Measurements from ENCODE around the gene CABYR. TPM values are rescaled to one million over a fixed set of nuclear protein-coding genes. Genes with fewer than 3 reads are reported as not detected.
"Not testable (repeated sequence)": the region's sequence is repeated elsewhere in the genome, so short reads cannot be mapped to it uniquely, and the experiment has no call there.

The CABYR gene
- total RNA-seq, 4 donors from 2014 or later = 2.0 to 4.4 TPM; not detected in 2

DNA sequence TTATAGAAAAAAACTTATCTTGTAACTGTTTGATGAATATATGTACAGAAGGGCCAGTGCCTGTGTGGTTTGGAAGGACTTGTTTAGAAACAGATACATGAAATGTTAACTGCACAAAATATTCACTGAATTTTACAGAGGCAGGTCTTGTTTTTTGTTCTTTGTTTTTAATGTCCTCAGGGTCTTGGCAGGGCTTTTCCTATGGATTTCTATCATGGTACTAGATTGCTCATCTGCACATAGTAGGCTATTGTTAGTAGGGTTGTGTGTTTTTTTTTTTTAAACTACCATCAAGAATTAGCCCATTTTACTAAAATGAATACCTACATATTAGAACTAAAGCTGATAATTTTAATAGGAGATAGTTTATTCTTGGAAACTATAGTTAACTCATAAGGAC lies 3.5 kb downstream of the CABYR start:
- no peak overlapping the region for H3K4me3 ChIP-seq
- no peak for DNase-seq
- intact Hi-C loops (cut with DNase I; ENCODE audit: low total_unique reads) = no loop called here
- H3K36me3 ChIP-seq = no peaks in the 10 kb centered on the region
- TF ChIP-seq, protein P1, sequence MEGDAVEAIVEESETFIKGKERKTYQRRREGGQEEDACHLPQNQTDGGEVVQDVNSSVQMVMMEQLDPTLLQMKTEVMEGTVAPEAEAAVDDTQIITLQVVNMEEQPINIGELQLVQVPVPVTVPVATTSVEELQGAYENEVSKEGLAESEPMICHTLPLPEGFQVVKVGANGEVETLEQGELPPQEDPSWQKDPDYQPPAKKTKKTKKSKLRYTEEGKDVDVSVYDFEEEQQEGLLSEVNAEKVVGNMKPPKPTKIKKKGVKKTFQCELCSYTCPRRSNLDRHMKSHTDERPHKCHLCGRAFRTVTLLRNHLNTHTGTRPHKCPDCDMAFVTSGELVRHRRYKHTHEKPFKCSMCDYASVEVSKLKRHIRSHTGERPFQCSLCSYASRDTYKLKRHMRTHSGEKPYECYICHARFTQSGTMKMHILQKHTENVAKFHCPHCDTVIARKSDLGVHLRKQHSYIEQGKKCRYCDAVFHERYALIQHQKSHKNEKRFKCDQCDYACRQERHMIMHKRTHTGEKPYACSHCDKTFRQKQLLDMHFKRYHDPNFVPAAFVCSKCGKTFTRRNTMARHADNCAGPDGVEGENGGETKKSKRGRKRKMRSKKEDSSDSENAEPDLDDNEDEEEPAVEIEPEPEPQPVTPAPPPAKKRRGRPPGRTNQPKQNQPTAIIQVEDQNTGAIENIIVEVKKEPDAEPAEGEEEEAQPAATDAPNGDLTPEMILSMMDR (IDR thresholded peaks at IDR 0.05) = no peak
- TF ChIP-seq POLR2A (IDR thresholded peaks at IDR 0.05) = no peak
- H3K27me3 ChIP-seq = no peaks in the 10 kb centered on the region
- H3K4me1 ChIP-seq = no peaks in the 10 kb centered on the region
- no peak overlapping the region for H3K27ac ChIP-seq
- no peaks in the 10 kb centered on the region for H3K9me3 ChIP-seq

DNA sequence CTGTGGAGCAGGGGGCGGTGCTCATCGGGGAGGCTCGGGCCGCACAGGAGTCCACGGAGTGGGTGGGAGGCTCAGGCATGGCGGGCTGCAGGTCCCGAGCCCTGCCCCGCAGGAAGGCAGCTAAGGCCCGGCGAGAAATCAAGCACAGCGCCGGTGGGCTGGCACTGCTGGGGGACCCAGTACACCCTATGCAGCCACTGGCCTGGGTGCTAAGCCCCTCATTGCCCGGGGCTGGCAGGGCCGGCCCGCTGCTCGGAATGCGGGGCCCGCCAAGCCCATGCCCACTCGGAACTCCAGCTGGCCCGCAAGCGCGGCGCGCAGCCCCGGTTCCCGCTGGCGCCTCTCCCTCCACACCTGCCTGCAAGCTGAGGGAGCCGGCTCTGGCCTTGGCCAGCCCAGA lies 10.7 kb downstream of the CABYR start:
- H3K27me3 ChIP-seq; H3K4me3 ChIP-seq; H3K27ac ChIP-seq; H3K36me3 ChIP-seq; H3K9me3 ChIP-seq; H3K4me1 ChIP-seq; DNase-seq; intact Hi-C loops (cut with DNase I; ENCODE audit: low total_unique reads): not testable (repeated sequence)

DNA sequence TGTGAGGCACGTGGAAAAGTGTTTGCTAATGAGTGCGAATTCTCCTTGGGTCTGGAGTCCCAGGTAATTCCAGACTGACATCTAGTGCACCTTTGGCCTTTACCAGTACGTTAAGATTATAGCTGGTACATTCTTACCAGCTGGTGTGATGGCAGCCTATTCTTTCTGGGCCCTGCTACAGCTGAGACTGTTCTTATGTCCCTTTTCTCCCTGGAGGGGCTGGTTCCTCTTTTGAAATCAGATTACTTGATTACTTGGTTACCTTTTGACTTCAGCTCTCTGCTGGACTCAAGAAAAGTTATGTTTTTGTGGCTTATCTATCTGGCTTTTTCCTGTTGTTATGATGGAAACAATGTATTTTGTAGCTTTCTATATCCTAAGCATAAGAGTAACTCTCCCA lies 14.5 kb downstream of the CABYR start:
- no peak for DNase-seq
- H3K27me3 ChIP-seq = no peaks in the 10 kb centered on the region
- intact Hi-C loops (cut with DNase I; ENCODE audit: low total_unique reads) = no loop called here
- H3K27ac ChIP-seq = no peak overlapping the region
- no peaks in the 10 kb centered on the region for H3K9me3 ChIP-seq
- H3K4me3 ChIP-seq = no peak overlapping the region
- H3K4me1 ChIP-seq = no peaks in the 10 kb centered on the region
- H3K36me3 ChIP-seq = no peaks in the 10 kb centered on the region
- TF ChIP-seq, protein P1 (IDR thresholded peaks at IDR 0.05) = no peak
- no peak for TF ChIP-seq POLR2A (IDR thresholded peaks at IDR 0.05)

DNA sequence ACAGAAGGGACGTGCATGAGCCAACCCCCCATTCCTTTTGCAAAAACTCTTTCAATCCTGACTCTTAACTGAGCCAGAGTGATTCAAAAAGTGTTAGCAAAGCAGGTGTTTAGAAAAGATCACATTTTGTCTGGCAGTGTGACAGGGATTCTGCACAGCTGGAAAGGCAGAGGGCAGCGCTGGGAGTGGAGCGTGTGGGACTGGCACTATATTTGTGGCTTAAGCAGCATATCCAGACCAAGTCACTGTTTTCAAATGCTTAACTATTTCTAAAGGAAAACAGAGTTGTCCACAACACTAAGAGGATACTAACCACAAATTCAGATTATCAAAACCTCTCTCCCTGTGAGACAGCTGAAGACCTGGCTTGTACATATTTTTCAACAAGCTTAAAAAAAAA lies 19.0 kb downstream of the CABYR start:
- Histone ChIP-seq H3K27ac (no peak overlapping the region), H3K4me3 (no peak overlapping the region), H3K36me3 (no peaks in the 10 kb centered on the region), H3K27me3 (no peaks in the 10 kb centered on the region), H3K9me3 (no peaks in the 10 kb centered on the region), H3K4me1 (no peaks in the 10 kb centered on the region)
- TF ChIP-seq, protein P1 (IDR thresholded peaks at IDR 0.05) = no peak
- no peak for TF ChIP-seq POLR2A (IDR thresholded peaks at IDR 0.05)
- no peak for DNase-seq
- intact Hi-C loops (cut with DNase I; ENCODE audit: low total_unique reads) = no loop called here

DNA sequence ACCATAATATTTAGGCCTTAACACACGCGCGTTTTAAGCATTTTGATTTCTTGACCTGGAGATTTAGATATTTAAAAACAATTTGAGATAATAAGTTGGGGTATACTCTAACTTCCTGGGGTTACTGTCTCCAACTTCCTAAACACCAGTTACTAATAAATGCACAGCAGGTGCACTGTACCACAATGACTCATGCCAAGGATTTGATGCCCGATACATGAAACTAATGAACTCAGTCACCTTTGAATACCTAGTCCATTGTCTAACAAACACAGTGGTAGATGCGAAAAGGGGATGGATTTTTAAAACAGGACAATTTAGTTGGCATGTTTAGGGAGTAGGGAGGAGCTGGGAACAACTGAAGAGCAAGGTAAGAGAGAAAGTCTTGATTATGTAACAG lies 21.2 kb downstream of the CABYR start:
- intact Hi-C loops (cut with DNase I; ENCODE audit: low total_unique reads) = no loop called here
- Histone ChIP-seq H3K4me1 (no peaks in the 10 kb centered on the region), H3K27ac (no peak overlapping the region), H3K27me3 (no peaks in the 10 kb centered on the region), H3K9me3 (no peaks in the 10 kb centered on the region), H3K36me3 (no peaks in the 10 kb centered on the region), H3K4me3 (no peak overlapping the region)
- TF ChIP-seq POLR2A (IDR thresholded peaks at IDR 0.05) = no peak
- TF ChIP-seq, protein P1 (IDR thresholded peaks at IDR 0.05) = no peak
- no peak for DNase-seq

DNA sequence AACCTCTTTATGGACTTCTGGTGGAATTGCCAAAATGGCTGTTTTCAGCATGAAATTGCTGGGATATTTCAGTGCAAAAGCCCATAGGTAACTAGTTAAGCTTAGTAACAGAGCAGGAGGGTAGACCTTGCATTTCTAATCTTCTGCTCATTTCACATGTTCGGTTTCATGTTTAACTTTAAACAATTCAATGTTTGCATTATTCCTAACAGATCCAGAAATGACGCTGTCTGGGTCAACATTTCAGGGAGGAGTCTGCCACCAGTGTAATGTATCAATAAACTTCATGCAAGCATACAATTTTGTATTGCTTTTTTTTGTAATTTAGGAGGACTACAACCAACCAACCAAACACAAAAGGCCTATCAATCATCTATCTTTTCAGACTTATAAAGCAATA lies 22.4 kb downstream of the CABYR start:
- Histone ChIP-seq H3K27me3 (no peaks in the 10 kb centered on the region), H3K4me3 (no peak overlapping the region), H3K36me3 (no peaks in the 10 kb centered on the region), H3K4me1 (no peaks in the 10 kb centered on the region), H3K27ac (no peak overlapping the region), H3K9me3 (no peaks in the 10 kb centered on the region)
- TF ChIP-seq, protein P1 (IDR thresholded peaks at IDR 0.05) = no peak
- TF ChIP-seq POLR2A (IDR thresholded peaks at IDR 0.05) = no peak
- intact Hi-C loops (cut with DNase I; ENCODE audit: low total_unique reads) = no loop called here
- no peak for DNase-seq

Data from uterus (tissue), 4 donors.